Activated gamma-delta T cell (primary cell): Measurements from ENCODE around the gene OR2M7.
"Not testable (repeated sequence)": the region's sequence is repeated elsewhere in the genome, so short reads cannot be mapped to it uniquely, and the experiment has no call there.

ENCODE experiments used
- DNase-seq: peaks from one replicate; lab custom pipeline; 2025; lab: John Stamatoyannopoulos, UW
- total RNA-seq, 2 donors: gene quantifications; one replicate each; lab custom pipeline; 2026; lab: John Stamatoyannopoulos, UW

The OR2M7 gene
- total RNA-seq = 0 reads per million in 2 donors

GRCh38 chr1:248324468-248324867 is at the start of gene OR2M7:
Gene OR2M7, minus strand, starts transcription at chr1:248324568. Its CDS starts 0 bp downstream, at chr1:248324568.
- DNase-seq = no peak

- DNase-seq = no peak
These were observed 49.4 kb upstream of the OR2M7 start for GRCh38 chr1:248373761-248374160.

- no peak for DNase-seq
These were observed 48.0 kb upstream of the OR2M7 start for GRCh38 chr1:248372394-248372793.

GRCh38 chr1:248366609-248367008 is 42.2 kb upstream of the OR2M7 start:
- DNase-seq = no peak

GRCh38 chr1:248361121-248361715 is 36.9 kb upstream of the OR2M7 start, which contains the start of gene OR2T4:
Gene OR2T4, plus strand, starts transcription at chr1:248361665. Its CDS starts 0 bp downstream, at chr1:248361665.
- DNase-seq = no peak

- no peak for DNase-seq
These were observed 35.0 kb upstream of the OR2M7 start for GRCh38 chr1:248359415-248359814.

- no peak for DNase-seq
These were observed 24.1 kb upstream of the OR2M7 start, which contains the start of gene OR14C36 for GRCh38 chr1:248348475-248348874. Gene OR14C36, plus strand, starts transcription at chr1:248348775. Its CDS starts 0 bp downstream, at chr1:248348775.

GRCh38 chr1:248343451-248343850 is 19.1 kb upstream of the OR2M7 start:
- no peak for DNase-seq

GRCh38 chr1:248316796-248317195 is 7.6 kb downstream of the OR2M7 start:
- no peak for DNase-seq

GRCh38 chr1:248306740-248307139 is 17.6 kb downstream of the OR2M7 start:
- not testable (repeated sequence) for DNase-seq

GRCh38 chr1:248306103-248306502 is 18.3 kb downstream of the OR2M7 start:
- no peak for DNase-seq

GRCh38 chr1:248305672-248306071 is 18.7 kb downstream of the OR2M7 start:
- DNase-seq = not testable (repeated sequence)

- no peak for DNase-seq
These were observed 21.0 kb downstream of the OR2M7 start, which contains the start of gene OR2T12 for GRCh38 chr1:248303324-248303723. Gene OR2T12, minus strand, starts transcription at chr1:248303424. Its CDS starts 7,846 bp downstream, at chr1:248295578.

GRCh38 chr1:248288391-248288790 is 36.0 kb downstream of the OR2M7 start:
- no peak for DNase-seq

GRCh38 chr1:248277876-248278275 is 46.5 kb downstream of the OR2M7 start, which contains the start of gene OR2T33:
Gene OR2T33, minus strand, starts transcription at chr1:248277976. Its CDS starts 4,162 bp downstream, at chr1:248273814.
- DNase-seq = no peak
